ENCODE measurements around the gene SCARF2.

The SCARF2 gene

DNA sequence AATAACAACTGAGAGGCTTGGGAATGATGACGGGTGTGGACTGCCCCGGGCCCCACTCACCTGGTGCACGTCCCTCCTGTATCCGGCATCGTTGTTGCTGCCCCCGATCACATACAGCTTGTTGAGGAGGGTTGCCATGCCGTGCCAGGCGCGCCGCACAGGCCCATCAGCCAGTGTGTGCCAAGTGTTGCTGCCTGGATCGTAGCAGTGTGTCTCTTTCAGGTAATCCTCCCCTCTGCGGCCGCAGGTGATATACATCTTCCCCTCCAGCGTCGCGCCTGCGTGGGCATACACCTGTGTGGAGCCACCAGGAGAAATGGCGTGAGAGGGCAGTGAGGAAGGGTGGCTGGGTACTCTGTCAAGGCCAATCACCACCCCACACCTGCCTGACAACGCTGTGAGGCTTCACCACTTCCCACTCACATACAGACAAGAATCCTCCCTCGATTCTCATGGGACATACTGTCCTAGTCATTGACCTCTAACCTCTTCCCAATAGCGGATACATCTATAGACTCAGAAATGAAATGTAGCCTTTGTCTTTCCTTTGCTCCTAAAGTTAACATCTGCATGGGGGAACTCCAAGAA lies 8.9 kb upstream of the SCARF2 start:
- Histone ChIP-seq H3K9me3 (ENCODE audit: control insufficient read depth, low read length) (no peaks in the 10 kb centered on the region), H3K4me3 (ENCODE audit: low read length) (no peak overlapping the region), H3K4me1 (ENCODE audit: control insufficient read depth, insufficient read depth, low read length) (peaks cover 12% of the 10 kb centered on the region), H3K27me3 (replicated peaks; ENCODE audit: control insufficient read depth, insufficient read depth, low read length) (no peaks in the 10 kb centered on the region), H3K9ac (ENCODE audit: low read length) (no peak overlapping the region), H3K36me3 (ENCODE audit: control insufficient read depth, insufficient read depth, low read length, severe bottlenecking) (peaks cover 30% of the 10 kb centered on the region)
- DNase-seq (ENCODE audit: low read depth), result no peak

- no peak for DNase-seq (ENCODE audit: low read depth)
- Histone ChIP-seq H3K4me1 (ENCODE audit: control insufficient read depth, insufficient read depth, low read length) (peaks cover 19% of the 10 kb centered on the region), H3K36me3 (ENCODE audit: control insufficient read depth, insufficient read depth, low read length, severe bottlenecking) (peaks cover 19% of the 10 kb centered on the region), H3K4me3 (ENCODE audit: low read length) (no peak overlapping the region), H3K9me3 (ENCODE audit: control insufficient read depth, low read length) (no peaks in the 10 kb centered on the region), H3K27me3 (replicated peaks; ENCODE audit: control insufficient read depth, insufficient read depth, low read length) (no peaks in the 10 kb centered on the region), H3K9ac (ENCODE audit: low read length) (no peak overlapping the region)
These were observed 6.7 kb upstream of the SCARF2 start for GRCh38 chr22:20444325-20444724.

DNA sequence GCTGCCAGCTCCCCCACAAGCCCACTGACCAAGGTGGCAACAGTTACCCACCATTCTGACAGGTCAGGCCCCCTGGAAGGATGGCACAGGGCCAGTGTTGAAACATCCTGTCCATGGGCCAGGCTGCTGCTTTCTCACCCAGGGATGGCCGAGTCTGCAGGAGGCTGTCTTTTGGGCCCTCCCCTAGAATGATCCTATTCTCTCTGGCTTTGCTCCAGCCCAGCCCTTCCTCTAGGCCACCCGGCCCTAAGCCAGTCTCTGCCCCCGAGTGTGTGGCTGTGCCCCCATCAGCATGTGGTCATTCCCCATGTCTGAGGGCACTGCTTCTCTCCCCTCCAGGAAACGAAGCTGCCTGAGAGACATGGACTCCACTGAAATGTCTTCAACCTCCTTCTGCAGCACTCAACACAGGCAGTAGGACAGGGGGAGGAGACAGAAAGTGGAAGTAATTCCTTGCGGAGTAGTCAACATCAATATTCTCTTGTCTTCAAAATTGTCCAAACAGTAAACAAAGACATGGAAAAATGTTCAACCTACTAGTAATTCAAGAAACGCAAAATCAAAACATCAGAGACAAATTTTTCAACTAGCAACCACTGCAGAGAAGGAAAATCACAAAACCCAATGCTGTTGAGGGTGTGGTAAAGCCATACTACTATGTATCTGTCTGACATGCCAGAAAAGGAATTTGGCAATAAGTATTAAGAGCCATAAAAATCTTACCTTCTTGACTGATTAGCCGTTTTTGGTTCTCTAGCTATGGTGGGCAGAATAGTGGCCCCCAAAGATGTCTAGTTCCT lies 5.1 kb upstream of the SCARF2 start:
- Histone ChIP-seq H3K9me3 (ENCODE audit: control insufficient read depth, low read length) (no peaks in the 10 kb centered on the region), H3K4me1 (ENCODE audit: control insufficient read depth, insufficient read depth, low read length) (peaks cover 31% of the 10 kb centered on the region), H3K27me3 (replicated peaks; ENCODE audit: control insufficient read depth, insufficient read depth, low read length) (no peaks in the 10 kb centered on the region), H3K36me3 (ENCODE audit: control insufficient read depth, insufficient read depth, low read length, severe bottlenecking) (peaks cover 19% of the 10 kb centered on the region), H3K4me3 (ENCODE audit: low read length) (no peak overlapping the region), H3K9ac (ENCODE audit: low read length) (no peak overlapping the region)
- DNase-seq (ENCODE audit: low read depth), result no peak

DNA sequence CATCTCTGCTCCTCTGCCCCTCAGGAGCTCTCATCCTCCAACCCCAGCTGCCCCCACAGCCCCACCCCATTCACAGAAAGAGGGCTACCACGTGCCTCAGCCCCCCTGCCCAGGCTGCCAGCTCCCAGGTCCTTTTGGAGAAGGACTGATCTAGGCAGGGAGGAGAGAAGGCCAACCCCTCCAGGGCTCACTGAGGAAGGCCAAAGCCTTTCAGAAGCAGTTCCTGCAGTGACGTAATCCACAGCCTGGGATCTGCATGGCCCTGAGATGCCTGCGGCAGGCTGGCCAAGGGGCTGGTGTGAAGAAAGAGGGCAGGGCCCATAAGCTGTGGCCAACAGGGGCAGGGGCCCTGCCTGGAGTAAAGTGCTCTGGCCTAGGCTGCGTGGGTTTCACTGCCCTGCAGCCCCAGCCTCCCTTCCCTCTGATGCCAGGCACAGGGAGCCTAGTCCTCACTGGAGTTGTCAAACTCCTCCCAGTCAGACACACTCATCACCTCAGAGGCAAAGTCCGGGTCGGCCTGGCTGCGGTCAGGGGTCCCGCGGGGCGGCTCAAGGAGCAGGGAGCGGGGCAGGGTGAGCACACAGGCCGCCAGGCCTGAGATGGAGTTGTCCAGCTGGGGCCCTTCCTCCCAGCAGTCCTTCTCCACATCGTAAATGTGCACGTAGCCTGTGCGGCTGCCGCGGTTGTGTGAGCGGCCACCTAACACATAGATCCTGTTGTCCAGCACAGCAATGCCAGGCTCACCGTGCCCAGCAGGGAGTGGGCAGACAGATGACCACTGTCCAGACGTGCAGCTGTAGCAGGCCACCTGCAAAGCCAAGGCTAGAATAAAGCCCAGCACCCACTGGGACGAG lies 4.2 kb upstream of the SCARF2 start:
- Histone ChIP-seq H3K36me3 (ENCODE audit: control insufficient read depth, insufficient read depth, low read length, severe bottlenecking) (peaks cover 19% of the 10 kb centered on the region), H3K9me3 (ENCODE audit: control insufficient read depth, low read length) (no peaks in the 10 kb centered on the region)
- DNase-seq (ENCODE audit: low read depth), result peak; percentile 29

GRCh38 chr22:20440637-20441591 lies 3.3 kb upstream of the SCARF2 start:
- peak overlapping the region; percentile 56 for H3K9ac ChIP-seq (ENCODE audit: low read length)
- no peaks in the 10 kb centered on the region for H3K27me3 ChIP-seq (replicated peaks; ENCODE audit: control insufficient read depth, insufficient read depth, low read length)
- H3K36me3 ChIP-seq (ENCODE audit: control insufficient read depth, insufficient read depth, low read length, severe bottlenecking), result peaks cover 17% of the 10 kb centered on the region
- no peak overlapping the region for H3K4me3 ChIP-seq (ENCODE audit: low read length)
- peaks cover 31% of the 10 kb centered on the region for H3K4me1 ChIP-seq (ENCODE audit: control insufficient read depth, insufficient read depth, low read length)
- DNase-seq (ENCODE audit: low read depth), result no peak
- no peaks in the 10 kb centered on the region for H3K9me3 ChIP-seq (ENCODE audit: control insufficient read depth, low read length)

More for the DNA sequence above, 4.2 kb upstream of the SCARF2 start:
- Histone ChIP-seq H3K4me1 (ENCODE audit: control insufficient read depth, insufficient read depth, low read length) (peaks cover 31% of the 10 kb centered on the region), H3K27me3 (replicated peaks; ENCODE audit: control insufficient read depth, insufficient read depth, low read length) (no peaks in the 10 kb centered on the region), H3K9ac (ENCODE audit: low read length) (peak overlapping the region; percentile 56), H3K4me3 (ENCODE audit: low read length) (no peak overlapping the region)

DNA sequence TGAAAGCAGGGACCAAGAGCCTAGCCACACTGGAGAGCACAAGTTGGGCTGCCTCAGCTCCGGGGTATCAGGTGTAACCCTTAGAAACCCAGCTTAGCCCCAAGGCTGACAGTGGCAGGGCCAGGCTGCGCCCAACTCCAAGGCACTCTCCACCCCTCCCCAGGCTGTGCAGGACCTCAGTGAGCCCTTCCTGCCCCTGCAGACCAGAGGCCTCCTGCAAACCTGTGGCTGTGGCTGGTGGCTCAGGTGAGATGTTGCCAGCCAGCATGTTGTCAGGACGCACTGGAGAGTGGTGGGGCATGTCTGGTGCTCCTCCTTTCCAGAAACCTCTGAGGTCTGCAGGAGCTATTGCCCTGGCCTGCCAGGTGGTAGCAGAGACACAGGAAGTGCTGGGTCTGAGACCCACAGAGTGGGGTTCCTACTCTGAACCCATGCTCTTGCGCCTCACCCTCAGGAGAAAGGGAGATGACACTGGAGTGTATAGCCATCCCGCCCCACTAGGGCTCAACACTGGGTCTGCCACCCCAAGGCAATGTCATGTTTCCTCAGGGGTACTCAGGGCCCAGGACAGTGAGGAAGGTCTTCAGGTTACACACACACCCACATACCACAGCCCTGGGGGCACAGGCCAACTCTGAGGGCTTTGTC lies 2.4 kb upstream of the SCARF2 start:
- H3K36me3 ChIP-seq (ENCODE audit: control insufficient read depth, insufficient read depth, low read length, severe bottlenecking), result peaks cover 11% of the 10 kb centered on the region
- H3K9ac ChIP-seq (ENCODE audit: low read length), result no peak overlapping the region
- H3K9me3 ChIP-seq (ENCODE audit: control insufficient read depth, low read length), result no peaks in the 10 kb centered on the region
- peaks cover 37% of the 10 kb centered on the region for H3K4me1 ChIP-seq (ENCODE audit: control insufficient read depth, insufficient read depth, low read length)
- no peak for DNase-seq (ENCODE audit: low read depth)
- H3K27me3 ChIP-seq (replicated peaks; ENCODE audit: control insufficient read depth, insufficient read depth, low read length), result no peaks in the 10 kb centered on the region
- no peak overlapping the region for H3K4me3 ChIP-seq (ENCODE audit: low read length)

- Histone ChIP-seq H3K4me3 (ENCODE audit: low read length) (no peak overlapping the region), H3K9ac (ENCODE audit: low read length) (no peak overlapping the region), H3K4me1 (ENCODE audit: control insufficient read depth, insufficient read depth, low read length) (peaks cover 37% of the 10 kb centered on the region), H3K9me3 (ENCODE audit: control insufficient read depth, low read length) (no peaks in the 10 kb centered on the region), H3K27me3 (replicated peaks; ENCODE audit: control insufficient read depth, insufficient read depth, low read length) (no peaks in the 10 kb centered on the region), H3K36me3 (ENCODE audit: control insufficient read depth, insufficient read depth, low read length, severe bottlenecking) (peaks cover 7% of the 10 kb centered on the region)
- DNase-seq (ENCODE audit: low read depth), result no peak
These were observed 1.9 kb upstream of the SCARF2 start for GRCh38 chr22:20439556-20439927.

DNA sequence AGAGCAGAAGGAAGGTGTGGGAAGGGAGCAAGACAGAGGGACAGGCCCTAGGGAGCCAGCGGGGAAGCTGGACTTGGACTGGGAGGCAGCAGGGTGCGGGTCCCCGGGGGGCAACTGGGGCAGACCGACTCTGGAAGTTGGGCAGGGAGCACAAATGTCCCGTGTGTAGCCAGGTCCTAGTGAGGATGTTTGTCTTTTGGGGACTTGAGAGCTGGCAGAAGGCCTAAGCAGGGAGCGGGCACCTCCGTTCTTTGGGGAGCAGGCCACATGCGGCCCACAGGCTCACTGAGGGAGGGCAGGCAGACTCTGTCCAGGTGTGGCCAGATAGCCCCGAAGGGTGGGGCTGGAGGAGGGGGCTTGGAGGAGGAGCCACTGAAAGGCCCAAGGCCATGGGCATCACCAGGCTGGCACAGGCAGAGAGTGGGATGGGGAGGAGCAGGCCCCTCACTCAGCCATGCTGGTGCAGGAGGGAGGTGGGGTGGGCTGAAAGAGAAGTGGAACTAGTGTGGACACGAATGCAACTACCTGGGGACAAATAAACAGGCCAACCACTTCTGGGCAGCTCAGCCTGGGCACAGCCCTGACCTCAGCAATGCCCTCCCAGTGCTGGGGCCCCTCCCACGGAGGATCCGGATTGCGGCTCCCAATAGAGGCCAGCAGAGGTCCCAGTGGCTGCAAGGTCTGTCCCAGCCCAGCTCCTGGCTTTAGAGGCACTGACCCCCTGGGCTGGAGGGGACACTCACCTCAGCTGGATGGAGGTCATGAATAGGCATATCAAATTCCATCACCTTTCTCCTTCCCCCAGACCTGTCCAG lies 1.3 kb upstream of the SCARF2 start:
- Histone ChIP-seq H3K9ac (ENCODE audit: low read length) (peak overlapping the region; percentile 90), H3K4me3 (ENCODE audit: low read length) (peak overlapping the region; percentile 78), H3K27me3 (replicated peaks; ENCODE audit: control insufficient read depth, insufficient read depth, low read length) (no peaks in the 10 kb centered on the region), H3K9me3 (ENCODE audit: control insufficient read depth, low read length) (no peaks in the 10 kb centered on the region), H3K36me3 (ENCODE audit: control insufficient read depth, insufficient read depth, low read length, severe bottlenecking) (peaks cover under 1% of the 10 kb centered on the region), H3K4me1 (ENCODE audit: control insufficient read depth, insufficient read depth, low read length) (peaks cover 37% of the 10 kb centered on the region)
- DNase-seq (ENCODE audit: low read depth), result peak; percentile 53

- Histone ChIP-seq H3K9me3 (ENCODE audit: control insufficient read depth, low read length) (no peaks in the 10 kb centered on the region), H3K36me3 (ENCODE audit: control insufficient read depth, insufficient read depth, low read length, severe bottlenecking) (no peaks in the 10 kb centered on the region), H3K4me1 (ENCODE audit: control insufficient read depth, insufficient read depth, low read length) (peaks cover 37% of the 10 kb centered on the region), H3K4me3 (ENCODE audit: low read length) (peak overlapping the region; percentile 78), H3K9ac (ENCODE audit: low read length) (peak overlapping the region; percentile 90), H3K27me3 (replicated peaks; ENCODE audit: control insufficient read depth, insufficient read depth, low read length) (no peaks in the 10 kb centered on the region)
- DNase-seq (ENCODE audit: low read depth), result no peak
These were observed 727 bp upstream of the SCARF2 start for GRCh38 chr22:20438427-20438677.
